Neural cell (in vitro differentiated cells): ENCODE results near the gene PLEKHM3. TPM values are rescaled to one million over a fixed set of nuclear protein-coding genes. Genes with fewer than 3 reads are reported as not detected.

Source experiments
- H2AFZ ChIP-seq: fragments of 200-600, 300-800 bp; sonication (generic), shearing (Covaris generic); 2 replicates; pipeline ENCODE4 v1.6.0; 2014; ENCODE audit warnings: low read depth, mild to moderate bottlenecking, antibody characterized with exemption, low read length, moderate library complexity
- H3F3A ChIP-seq: fragments of 200-600 bp; shearing (Covaris generic); 2 replicates; pipeline ENCODE4 v1.6.1; 2016; ENCODE audit warnings: mild to moderate bottlenecking, moderate library complexity, mixed read lengths, antibody characterized with exemption, low read length; ENCODE audit not compliant: insufficient read depth, poor library complexity, severe bottlenecking
- H3K27ac ChIP-seq: fragments of 200-600, 300-800 bp; sonication (generic), shearing (Covaris generic); 2 replicates; pipeline ENCODE4 v1.5.1; 2014; ENCODE audit warnings: mild to moderate bottlenecking, low read length, moderate library complexity
- H3K27me3 ChIP-seq: fragments of 300-800, 200-600 bp; sonication (generic), shearing (Covaris generic); 2 replicates; pipeline ENCODE4 v1.6.0; 2014; ENCODE audit warnings: mild to moderate bottlenecking, low read depth, low read length, moderate library complexity; ENCODE audit not compliant: insufficient read depth
- H3K36me3 ChIP-seq: fragments of 300-800, 200-600 bp; sonication (generic), shearing (Covaris generic); 2 replicates; pipeline ENCODE4 v1.5.1; 2014; ENCODE audit warnings: mild to moderate bottlenecking, antibody characterized with exemption, low read length, moderate library complexity; ENCODE audit not compliant: insufficient read depth
- H3K4me2 ChIP-seq: fragments of 300-800, 200-600 bp; sonication (generic), shearing (Covaris generic); 2 replicates; pipeline ENCODE4 v1.6.0; 2014; ENCODE audit warnings: mild to moderate bottlenecking, low read length
- H3K4me3 ChIP-seq: fragments of 300-800, 200-600 bp; sonication (generic), shearing (Covaris generic); 2 replicates; pipeline ENCODE4 v1.5.1; 2014; ENCODE audit warnings: mild to moderate bottlenecking, low read length, moderate library complexity
- H3K79me2 ChIP-seq: fragments of 200-600 bp; shearing (Covaris generic); replicated peaks from 2 replicates; pipeline ENCODE4 v1.6.0; 2014; ENCODE audit warnings: mild to moderate bottlenecking, low read length, moderate library complexity; ENCODE audit not compliant: insufficient read depth
- H3K9ac ChIP-seq: fragments of 300-800, 200-600 bp; sonication (generic), shearing (Covaris generic); 2 replicates; pipeline ENCODE4 v1.6.1; 2016; ENCODE audit warnings: mild to moderate bottlenecking, low read length, mixed read lengths
- H3K9me2 ChIP-seq: fragments of 200-600 bp; shearing (Covaris generic); 2 replicates; pipeline ENCODE4 v1.6.1; 2016; ENCODE audit warnings: mild to moderate bottlenecking, low read length, mixed read lengths; ENCODE audit not compliant: insufficient read depth
- H3K9me3 ChIP-seq: fragments of 200-600, 300-800 bp; sonication (generic), shearing (Covaris generic); 2 replicates; pipeline ENCODE4 v1.6.1; 2016; ENCODE audit warnings: mild to moderate bottlenecking, mixed run types, low read length, moderate library complexity, mixed read lengths
- H4K20me1 ChIP-seq: fragments of 200-600 bp; shearing (Covaris generic); 2 replicates; pipeline ENCODE4 v1.6.1; 2016; ENCODE audit warnings: mild to moderate bottlenecking, mixed run types; ENCODE audit not compliant: insufficient read depth
- EP300 ChIP-seq: fragments of 450-650 bp; conservative IDR thresholded peaks from 2 replicates; pipeline ENCODE4 v1.6.1; 2014; ENCODE audit warnings: antibody characterized with exemption, mild to moderate bottlenecking, moderate library complexity; ENCODE audit not compliant: poor library complexity, severe bottlenecking
- EZH2 ChIP-seq: fragments of 200-600, 300-800 bp; shearing (Covaris generic), sonication (generic); IDR thresholded peaks from 2 replicates; pipeline ENCODE4 v1.6.1; 2014; ENCODE audit warnings: antibody characterized with exemption, low read length, borderline replicate concordance, mild to moderate bottlenecking; ENCODE audit not compliant: insufficient read depth, poor library complexity, severe bottlenecking
- MXI1 ChIP-seq: fragments of 450-650 bp; conservative IDR thresholded peaks from 2 replicates; pipeline ENCODE4 v1.6.1; 2014; ENCODE audit warnings: antibody characterized with exemption, mild to moderate bottlenecking; ENCODE audit not compliant: poor library complexity, severe bottlenecking
- POLR2AphosphoS5 ChIP-seq: IDR thresholded peaks from 2 replicates; pipeline ENCODE4 v1.6.1; 2012
- RAD21 ChIP-seq: fragments of 450-650 bp; conservative IDR thresholded peaks from 2 replicates; pipeline ENCODE4 v1.6.1; 2014; ENCODE audit warnings: antibody characterized with exemption, mild to moderate bottlenecking, moderate library complexity
- SMC3 ChIP-seq: fragments of 450-650 bp; conservative IDR thresholded peaks from 2 replicates; pipeline ENCODE4 v1.6.1; 2014; ENCODE audit warnings: antibody characterized with exemption, mild to moderate bottlenecking, moderate library complexity; ENCODE audit not compliant: poor library complexity
- TAF1 ChIP-seq: IDR thresholded peaks from 2 replicates; pipeline ENCODE4 v1.6.1; 2012; ENCODE audit warnings: low read depth
- polyA plus RNA-seq: library from polyadenylated mRNA; depleted of rRNA; stranded (reverse); fragments of >200 nt; gene quantifications from 2 replicates; pipeline ENCODE4 v1.2.3, GENCODE V29; 2014
- TF ChIP-seq, protein P1 (sequence below): fragments of 450-650 bp; IDR thresholded peaks from 2 replicates; pipeline ENCODE4 v1.5.1; 2014; ENCODE audit warnings: antibody characterized with exemption, mild to moderate bottlenecking, moderate library complexity; ENCODE audit not compliant: poor library complexity, severe bottlenecking
- TF ChIP-seq, protein P2 (sequence below): IDR thresholded peaks from 2 replicates; pipeline ENCODE4 v1.6.1; 2012; ENCODE audit warnings: borderline replicate concordance

Gene PLEKHM3
- polyA plus RNA-seq, 1 donor from 2014 or later: 13.4 TPM

DNA sequence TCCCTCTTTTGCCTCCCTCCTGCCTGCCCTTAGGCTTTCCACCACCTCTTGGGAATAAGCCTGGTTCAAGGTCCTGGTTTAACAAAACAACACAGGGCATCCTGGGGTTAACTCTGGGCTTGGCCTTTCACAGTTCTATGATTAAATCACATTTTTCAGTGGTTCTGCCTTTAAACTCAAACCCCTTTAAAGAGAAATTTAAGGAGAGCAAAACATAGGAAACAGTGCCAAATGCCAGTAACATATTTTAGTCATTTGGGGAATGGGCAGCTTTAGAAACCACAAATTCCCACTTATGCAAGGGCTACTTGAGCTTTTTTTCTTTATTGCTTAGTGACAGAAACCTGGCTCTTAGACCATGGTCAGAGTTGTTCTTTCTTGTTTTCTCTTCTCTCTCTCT lies 143.4 kb downstream of the PLEKHM3 start:
- Histone ChIP-seq H3K9me2 (no peaks in the 10 kb centered on the region), H3K4me3 (no peak overlapping the region), H3K27me3 (no peaks in the 10 kb centered on the region), H4K20me1 (no peaks in the 10 kb centered on the region), H3K4me2 (no peak overlapping the region), H3K27ac (no peak overlapping the region), H3K36me3 (no peaks in the 10 kb centered on the region), H3K9ac (no peak overlapping the region), H2AFZ (no peak overlapping the region), H3K79me2 (no peaks in the 10 kb centered on the region), H3F3A (no peaks in the 10 kb centered on the region), H3K9me3 (no peaks in the 10 kb centered on the region)
- no peak for TF ChIP-seq EZH2
- no peak for TF ChIP-seq MXI1
- TF ChIP-seq TAF1: no peak
- no peak for TF ChIP-seq EP300
- TF ChIP-seq RAD21: no peak
- TF ChIP-seq POLR2AphosphoS5: no peak
- TF ChIP-seq, protein P1, sequence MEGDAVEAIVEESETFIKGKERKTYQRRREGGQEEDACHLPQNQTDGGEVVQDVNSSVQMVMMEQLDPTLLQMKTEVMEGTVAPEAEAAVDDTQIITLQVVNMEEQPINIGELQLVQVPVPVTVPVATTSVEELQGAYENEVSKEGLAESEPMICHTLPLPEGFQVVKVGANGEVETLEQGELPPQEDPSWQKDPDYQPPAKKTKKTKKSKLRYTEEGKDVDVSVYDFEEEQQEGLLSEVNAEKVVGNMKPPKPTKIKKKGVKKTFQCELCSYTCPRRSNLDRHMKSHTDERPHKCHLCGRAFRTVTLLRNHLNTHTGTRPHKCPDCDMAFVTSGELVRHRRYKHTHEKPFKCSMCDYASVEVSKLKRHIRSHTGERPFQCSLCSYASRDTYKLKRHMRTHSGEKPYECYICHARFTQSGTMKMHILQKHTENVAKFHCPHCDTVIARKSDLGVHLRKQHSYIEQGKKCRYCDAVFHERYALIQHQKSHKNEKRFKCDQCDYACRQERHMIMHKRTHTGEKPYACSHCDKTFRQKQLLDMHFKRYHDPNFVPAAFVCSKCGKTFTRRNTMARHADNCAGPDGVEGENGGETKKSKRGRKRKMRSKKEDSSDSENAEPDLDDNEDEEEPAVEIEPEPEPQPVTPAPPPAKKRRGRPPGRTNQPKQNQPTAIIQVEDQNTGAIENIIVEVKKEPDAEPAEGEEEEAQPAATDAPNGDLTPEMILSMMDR: no peak
- no peak for TF ChIP-seq SMC3
- TF ChIP-seq, protein P2, sequence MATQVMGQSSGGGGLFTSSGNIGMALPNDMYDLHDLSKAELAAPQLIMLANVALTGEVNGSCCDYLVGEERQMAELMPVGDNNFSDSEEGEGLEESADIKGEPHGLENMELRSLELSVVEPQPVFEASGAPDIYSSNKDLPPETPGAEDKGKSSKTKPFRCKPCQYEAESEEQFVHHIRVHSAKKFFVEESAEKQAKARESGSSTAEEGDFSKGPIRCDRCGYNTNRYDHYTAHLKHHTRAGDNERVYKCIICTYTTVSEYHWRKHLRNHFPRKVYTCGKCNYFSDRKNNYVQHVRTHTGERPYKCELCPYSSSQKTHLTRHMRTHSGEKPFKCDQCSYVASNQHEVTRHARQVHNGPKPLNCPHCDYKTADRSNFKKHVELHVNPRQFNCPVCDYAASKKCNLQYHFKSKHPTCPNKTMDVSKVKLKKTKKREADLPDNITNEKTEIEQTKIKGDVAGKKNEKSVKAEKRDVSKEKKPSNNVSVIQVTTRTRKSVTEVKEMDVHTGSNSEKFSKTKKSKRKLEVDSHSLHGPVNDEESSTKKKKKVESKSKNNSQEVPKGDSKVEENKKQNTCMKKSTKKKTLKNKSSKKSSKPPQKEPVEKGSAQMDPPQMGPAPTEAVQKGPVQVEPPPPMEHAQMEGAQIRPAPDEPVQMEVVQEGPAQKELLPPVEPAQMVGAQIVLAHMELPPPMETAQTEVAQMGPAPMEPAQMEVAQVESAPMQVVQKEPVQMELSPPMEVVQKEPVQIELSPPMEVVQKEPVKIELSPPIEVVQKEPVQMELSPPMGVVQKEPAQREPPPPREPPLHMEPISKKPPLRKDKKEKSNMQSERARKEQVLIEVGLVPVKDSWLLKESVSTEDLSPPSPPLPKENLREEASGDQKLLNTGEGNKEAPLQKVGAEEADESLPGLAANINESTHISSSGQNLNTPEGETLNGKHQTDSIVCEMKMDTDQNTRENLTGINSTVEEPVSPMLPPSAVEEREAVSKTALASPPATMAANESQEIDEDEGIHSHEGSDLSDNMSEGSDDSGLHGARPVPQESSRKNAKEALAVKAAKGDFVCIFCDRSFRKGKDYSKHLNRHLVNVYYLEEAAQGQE: no peak

- Histone ChIP-seq H3K9me2 (no peaks in the 10 kb centered on the region), H2AFZ (no peak overlapping the region), H3K79me2 (no peaks in the 10 kb centered on the region), H3K36me3 (no peaks in the 10 kb centered on the region), H4K20me1 (no peaks in the 10 kb centered on the region), H3F3A (no peaks in the 10 kb centered on the region), H3K4me2 (no peak overlapping the region), H3K4me3 (no peak overlapping the region), H3K9me3 (no peaks in the 10 kb centered on the region), H3K27me3 (no peaks in the 10 kb centered on the region), H3K27ac (no peak overlapping the region), H3K9ac (no peak overlapping the region)
- TF ChIP-seq, protein P1: no peak
Measured at GRCh38 chr2:207879536-207879935, 145.8 kb downstream of the PLEKHM3 start.
